HepG2 (cell line): ENCODE data around the gene PEX7. TPM values are rescaled to one million over a fixed set of nuclear protein-coding genes. Genes with fewer than 3 reads are reported as not detected.

Experiments
- ATAC-seq: fragments of 200-7000 bp; cut with Tn5 transposase; 3 replicates; pipeline ENCODE4 v1.9.1; 2020; ENCODE audit warnings: mild to moderate bottlenecking, moderate library complexity
- BruUV-seq: library from RNA; stranded (reverse); fragments of 400-500 nt; replicated peaks from 2 replicates; lab custom pipeline; 2021; lab: Mats Ljungman, UMichigan
- CTCF ChIA-PET: fragments of 300-600 bp; formaldehyde crosslinking; extraction: SDS; loops from one replicate; lab custom pipeline; 2021; ENCODE audit warnings: low total read pairs, inconsistent platforms, low intra/inter-chr PET ratio; lab: Yijun Ruan, JAX
- POLR2A ChIA-PET: fragments of 350-600 bp; sonication (Branson Sonifier 250); formaldehyde crosslinking; loops from one replicate; lab custom pipeline; 2020; ENCODE audit warnings: antibody characterized with exemption, inconsistent platforms; lab: Yijun Ruan, JAX
- DNase-seq: peaks from one replicate; pipeline ENCODE4 v3.0.0-alpha.2; 2015; ENCODE audit warnings: low spot score
- FAIRE-seq: peaks from 3 replicates; lab custom pipeline; 2011; peaks lifted over from hg19 to GRCh38; lab: Jason Lieb, UNC
- H2AFZ ChIP-seq: one replicate; pipeline ENCODE4 v1.6.1; 2011; ENCODE audit warnings: low read length, inconsistent platforms
- H3K27ac ChIP-seq: fragments of 300-600 bp; 3 replicates; pipeline ENCODE4 v1.8.0; 2011; ENCODE audit warnings: mixed run types, mild to moderate bottlenecking, mixed read lengths, low read length, inconsistent platforms; ENCODE audit not compliant: insufficient read depth; ENCODE audit errors: extremely low read length
- H3K27me3 ChIP-seq, 2 experiments: fragments of 200-600 bp in 1 of 2; 2 replicates in 1 of 2; 3 replicates in 1 of 2; pipeline versions ENCODE4 v1.6.0 to v1.8.0; 2011; ENCODE audit warnings: low read length in 2 of 2, mild to moderate bottlenecking in 2 of 2, moderate library complexity in 2 of 2, inconsistent platforms in 1 of 2; ENCODE audit not compliant: insufficient read depth in 2 of 2, control insufficient read depth in 1 of 2
- H3K36me3 ChIP-seq, 2 experiments: fragments of 200-600 bp in 1 of 2; replicated peaks in 1 of 2; 2 replicates in 1 of 2; 3 replicates in 1 of 2; pipeline versions ENCODE4 v1.5.1 to v1.8.0; 2011; ENCODE audit warnings: low read length in 2 of 2, inconsistent platforms in 1 of 2; ENCODE audit not compliant: insufficient read depth in 2 of 2, control insufficient read depth in 1 of 2
- H3K4me1 ChIP-seq: 2 replicates; pipeline ENCODE4 v1.5.1; 2012; ENCODE audit warnings: low read length, inconsistent platforms; ENCODE audit not compliant: insufficient read depth
- H3K4me2 ChIP-seq: 2 replicates; pipeline ENCODE4 v1.6.0; 2011; ENCODE audit warnings: low read depth, low read length, inconsistent platforms
- H3K4me3 ChIP-seq, 3 experiments: fragments of 200-600 bp in 1 of 3; sonication (generic), shearing (Covaris generic) in 1 of 3; replicated peaks in 1 of 3; 2 replicates each; pipeline ENCODE4 v1.5.1; 2011 to 2016; ENCODE audit warnings: low read length in 3 of 3, inconsistent platforms in 2 of 3, low read depth in 2 of 3, mild to moderate bottlenecking in 2 of 3, control low read depth in 1 of 3, mixed read lengths in 1 of 3; ENCODE audit not compliant: insufficient read depth in 1 of 3
- H3K79me2 ChIP-seq: one replicate; pipeline ENCODE4 v1.6.1; 2011; ENCODE audit warnings: low read length, inconsistent platforms; ENCODE audit not compliant: insufficient read depth
- H3K9ac ChIP-seq: 2 replicates; pipeline ENCODE4 v1.6.0; 2011; ENCODE audit warnings: mild to moderate bottlenecking, low read depth, low read length, inconsistent platforms; ENCODE audit not compliant: insufficient read depth
- H3K9me3 ChIP-seq: 2 replicates; pipeline ENCODE4 v1.5.1; 2012; ENCODE audit warnings: mild to moderate bottlenecking, low read length
- H4K20me1 ChIP-seq: 2 replicates; pipeline ENCODE4 v1.6.0; 2011; ENCODE audit warnings: inconsistent platforms, mild to moderate bottlenecking, low read length, moderate library complexity; ENCODE audit not compliant: insufficient read depth
- CBX1 ChIP-seq: IDR thresholded peaks from one replicate; pipeline ENCODE4 v1.6.1; 2016; ENCODE audit warnings: antibody characterized with exemption, low read depth
- CSRNP2 ChIP-seq: sonication (generic); formaldehyde crosslinking; conservative IDR thresholded peaks from 2 replicates; pipeline ENCODE4 v1.8.0; 2022; ENCODE audit warnings: low read depth, missing genetic modification reagents
- HCFC1 ChIP-seq: fragments of 150-350 bp; IDR thresholded peaks from 2 replicates; pipeline ENCODE4 v1.6.1; 2014; ENCODE audit warnings: low read depth, low read length
- NRL ChIP-seq: sonication (generic); formaldehyde crosslinking; IDR thresholded peaks from 2 replicates; pipeline ENCODE4 v1.5.0; 2020; ENCODE audit warnings: missing genetic modification reagents, mild to moderate bottlenecking, moderate library complexity, borderline replicate concordance
- SALL2 ChIP-seq: sonication (generic); formaldehyde crosslinking; IDR thresholded peaks from 2 replicates; pipeline ENCODE4 v1.8.1; 2023; ENCODE audit warnings: mild to moderate bottlenecking, missing genetic modification reagents, inconsistent platforms
- TAF1 ChIP-seq: sonication (generic); formaldehyde crosslinking; IDR thresholded peaks from 2 replicates; pipeline ENCODE4 v1.4.0; 2020; ENCODE audit warnings: missing genetic modification reagents
- TBP ChIP-seq: sonication (generic); formaldehyde crosslinking; IDR thresholded peaks from 2 replicates; pipeline ENCODE4 v1.5.0; 2020; ENCODE audit warnings: missing genetic modification reagents
- TMF1 ChIP-seq: sonication (generic); formaldehyde crosslinking; IDR thresholded peaks from 2 replicates; pipeline ENCODE4 v1.8.1; 2022; ENCODE audit warnings: low read depth, missing genetic modification reagents
- TRIM24 ChIP-seq: sonication (generic); formaldehyde crosslinking; IDR thresholded peaks from 2 replicates; pipeline ENCODE4 v1.8.0; 2022; ENCODE audit warnings: mild to moderate bottlenecking, missing genetic modification reagents
- ZFP82 ChIP-seq: sonication (generic); formaldehyde crosslinking; IDR thresholded peaks from 2 replicates; pipeline ENCODE4 v1.5.1; 2020; ENCODE audit warnings: mild to moderate bottlenecking, missing genetic modification reagents, borderline replicate concordance
- ZNF546 ChIP-seq: sonication (generic); formaldehyde crosslinking; conservative IDR thresholded peaks from 2 replicates; pipeline ENCODE4 v1.8.1; 2023; ENCODE audit warnings: mild to moderate bottlenecking, missing genetic modification reagents
- ZNF891 ChIP-seq: sonication (generic); formaldehyde crosslinking; IDR thresholded peaks from 2 replicates; pipeline ENCODE4 v1.5.0; 2020; ENCODE audit warnings: mild to moderate bottlenecking, missing genetic modification reagents
- WGBS: methylation state at CpG from one replicate; pipeline ENCODE4 v1.1.6; 2017; ENCODE audit warnings: low lambda C conversion rate; 5-methylcytosine and 5-hydroxymethylcytosine counted together
- in situ Hi-C: cut with HindIII; loops from 2 replicates; pipeline ENCODE4 v1.10.0; 2017; ENCODE audit warnings: low pct_unique_long_range_greater_than_20kb; ENCODE audit not compliant: extremely low pct_ligation_motif_present
- intact Hi-C: fragments of 100-400 bp; cut with micrococcal nuclease; formaldehyde crosslinking; loops from one replicate; pipeline ENCODE4 v1.10.0; 2022; ENCODE audit not compliant: unreplicated experiment
- polyA plus RNA-seq, 8 experiments: library from polyadenylated mRNA; depleted of rRNA in 3 of 8; stranded (reverse) in 7 of 8; unstranded in 1 of 8; fragments of >200 nt; fragmentation: Illumina TruSeq in 4 of 8; extraction: Trizol in 4 of 8; gene quantifications; 2 replicates each; pipeline versions ENCODE4 v1.2.1 to v1.2.3, GENCODE V29; 2011 to 2016; ENCODE audit warnings: low read depth in 4 of 8, missing spikeins in 1 of 8, mixed read lengths in 1 of 8; ENCODE audit not compliant: insufficient read depth in 1 of 8
- total RNA-seq, 5 experiments: library from RNA; depleted of rRNA; stranded (reverse); fragments of >200 nt; fragmentation: Illumina TruSeq; extraction: Trizol; gene quantifications; 2 replicates each; pipeline ENCODE4 v1.2.3, GENCODE V29; 2016; ENCODE audit warnings: low read depth in 1 of 5

Gene PEX7
- total and polyA plus RNA-seq, 2 of the 13 experiments (the other 11 are each of a cell fraction or from before 2014, with no cell fraction given), result 0.04 to 0.53 TPM

- H3K27me3 ChIP-seq, result no peaks in the 10 kb centered on the region
- no peak overlapping the region for H3K4me3 ChIP-seq
- no peak for FAIRE-seq
- no peak for DNase-seq
- H3K9ac ChIP-seq, result no peak overlapping the region
- CTCF ChIA-PET, result no interaction called here
- no TSS peak for BruUV-seq
- TF ChIP-seq TBP (CRISPR knock-in tag) (no peak), ZFP82 (CRISPR knock-in tag) (no peak), TRIM24 (CRISPR knock-in tag) (no peak), SALL2 (CRISPR knock-in tag) (no peak), NRL (CRISPR knock-in tag) (no peak), ZNF546 (CRISPR knock-in tag) (no peak), TAF1 (CRISPR knock-in tag) (no peak), TMF1 (CRISPR knock-in tag) (no peak), CBX1 (no peak), CSRNP2 (CRISPR knock-in tag) (no peak), ZNF891 (CRISPR knock-in tag) (no peak), HCFC1 (no peak)
- POLR2A ChIA-PET, result no interaction called here
- intact Hi-C loops (no loop called here), in situ Hi-C loops (no loop called here)
- no peaks in the 10 kb centered on the region for H3K79me2 ChIP-seq
- no peak overlapping the region for H3K27ac ChIP-seq
- no peak overlapping the region for H2AFZ ChIP-seq
- no peaks in the 10 kb centered on the region for H4K20me1 ChIP-seq
- ATAC-seq, result no peak
- H3K9me3 ChIP-seq, result peaks cover 20% of the 10 kb centered on the region
- H3K36me3 ChIP-seq, result no peaks in the 10 kb centered on the region
- no peaks in the 10 kb centered on the region for H3K4me1 ChIP-seq
- WGBS, result 21% methylated on average over 2 of the region's 2 CpGs
- H3K4me2 ChIP-seq, result no peak overlapping the region
Observed at GRCh38 chr6:136869451-136869850, 47.1 kb downstream of the PEX7 start.
